OCI-M1 (cell line): Measurements from ENCODE around the gene THUMPD3.
A peak's percentile ranks its signal among the peaks of the same experiment; 100 is the strongest.

Source experiments
- DNase-seq: peaks from one replicate; lab custom pipeline; 2025; lab: John Stamatoyannopoulos, UW

The THUMPD3 gene

DNA sequence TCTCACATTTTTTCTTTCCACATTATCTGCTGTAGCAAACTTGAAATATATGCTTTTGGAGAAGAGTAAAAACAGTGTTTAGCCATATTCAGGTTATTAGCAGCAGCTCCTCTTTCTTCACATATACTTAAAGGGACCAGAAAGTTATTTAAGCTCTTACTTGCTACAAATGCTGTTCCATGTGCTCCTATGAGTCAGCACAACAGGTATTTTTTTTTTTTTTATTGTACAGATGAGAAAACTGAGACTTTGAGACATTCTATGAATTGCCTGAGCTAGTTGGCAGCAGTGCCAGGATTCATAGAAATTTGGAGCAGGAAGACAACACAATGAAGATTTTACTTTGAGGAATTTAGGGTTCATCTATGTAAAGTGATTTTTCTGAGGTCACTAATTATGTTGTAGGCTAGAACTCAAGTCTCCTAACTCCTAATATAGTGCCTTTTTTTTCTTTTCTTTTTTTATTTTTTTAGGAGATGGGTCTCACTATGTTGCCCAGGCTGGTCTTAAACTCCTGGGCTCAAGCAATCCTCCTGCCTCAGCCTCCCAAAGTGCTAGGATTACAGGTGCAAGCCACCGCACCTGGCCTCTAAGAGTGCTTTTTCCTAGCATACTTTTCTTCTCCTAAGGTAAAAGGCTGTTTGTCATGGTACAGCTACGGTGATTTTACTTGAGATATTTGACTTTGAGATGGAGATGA lies 58.1 kb downstream of the THUMPD3 start:
- peak; percentile 52 for DNase-seq

DNA sequence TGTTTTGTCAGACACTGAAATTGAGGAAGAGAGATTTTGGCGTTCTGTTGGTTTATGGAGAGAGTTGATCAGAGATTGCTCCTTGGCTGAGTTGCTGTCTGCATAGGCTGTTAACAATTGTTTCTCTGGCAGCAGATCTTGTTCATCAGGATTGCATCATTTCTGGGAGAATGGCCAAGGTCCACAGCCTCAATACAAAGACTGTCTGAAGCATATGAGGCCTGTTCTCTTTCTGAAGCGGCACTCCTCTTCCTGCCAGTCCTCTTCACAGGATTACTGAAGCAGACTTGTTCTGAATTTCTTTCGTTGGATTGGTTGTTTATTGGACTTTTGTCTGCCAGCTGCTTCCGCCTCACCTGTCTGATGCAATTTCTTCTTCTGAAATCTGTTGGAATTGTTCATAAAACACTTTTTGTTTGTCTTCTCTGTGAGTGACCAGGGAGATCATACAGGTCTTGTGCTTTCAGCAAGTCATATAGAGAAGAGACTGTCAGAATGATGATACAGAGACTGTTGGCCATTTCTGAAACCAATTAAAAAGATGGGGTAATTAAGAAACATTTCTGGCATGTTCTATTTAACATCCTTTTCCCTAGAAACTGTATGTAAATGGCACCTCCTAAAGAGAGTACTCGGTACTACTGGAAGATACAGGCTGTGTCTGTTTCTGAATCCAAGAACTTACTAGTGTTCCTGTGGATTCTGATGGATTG lies 60.0 kb downstream of the THUMPD3 start:
- DNase-seq, result peak; percentile 99

- no peak for DNase-seq
These were observed 65.6 kb downstream of the THUMPD3 start for GRCh38 chr3:9428411-9428810.

- DNase-seq, result no peak
These were observed 67.9 kb downstream of the THUMPD3 start for GRCh38 chr3:9430733-9431132.

GRCh38 chr3:9433627-9434521 lies 71.0 kb downstream of the THUMPD3 start:
- no peak for DNase-seq

DNA sequence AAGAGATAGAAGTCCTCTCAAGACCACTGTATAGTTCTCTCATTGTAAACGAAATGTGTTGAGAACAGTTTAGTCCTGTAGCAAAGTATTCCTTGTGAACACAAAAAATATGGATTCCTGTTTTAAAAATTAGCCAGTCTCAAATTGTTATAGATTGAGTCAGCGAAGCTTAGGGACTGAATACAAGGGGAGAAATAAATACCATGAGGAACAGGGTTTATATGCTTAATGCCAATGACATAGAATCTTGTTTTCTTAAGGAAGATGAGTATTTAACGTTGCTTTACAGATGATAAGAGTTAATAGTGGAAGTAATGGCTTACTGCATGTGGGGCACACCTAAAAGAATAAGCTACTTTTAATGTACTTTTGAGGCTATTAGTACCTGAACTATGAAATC lies 72.5 kb downstream of the THUMPD3 start:
- DNase-seq, result no peak
